Activated T-helper 1 cell treated with Interleukin-2 at 50 U/mL for 16 hours (primary cell): ENCODE results near the gene PTGR3.

ENCODE experiments used
- DNase-seq: peaks from one replicate; pipeline ENCODE4 v3.0.0-alpha.2; 2020; ENCODE audit warnings: low read depth

Gene PTGR3

DNA sequence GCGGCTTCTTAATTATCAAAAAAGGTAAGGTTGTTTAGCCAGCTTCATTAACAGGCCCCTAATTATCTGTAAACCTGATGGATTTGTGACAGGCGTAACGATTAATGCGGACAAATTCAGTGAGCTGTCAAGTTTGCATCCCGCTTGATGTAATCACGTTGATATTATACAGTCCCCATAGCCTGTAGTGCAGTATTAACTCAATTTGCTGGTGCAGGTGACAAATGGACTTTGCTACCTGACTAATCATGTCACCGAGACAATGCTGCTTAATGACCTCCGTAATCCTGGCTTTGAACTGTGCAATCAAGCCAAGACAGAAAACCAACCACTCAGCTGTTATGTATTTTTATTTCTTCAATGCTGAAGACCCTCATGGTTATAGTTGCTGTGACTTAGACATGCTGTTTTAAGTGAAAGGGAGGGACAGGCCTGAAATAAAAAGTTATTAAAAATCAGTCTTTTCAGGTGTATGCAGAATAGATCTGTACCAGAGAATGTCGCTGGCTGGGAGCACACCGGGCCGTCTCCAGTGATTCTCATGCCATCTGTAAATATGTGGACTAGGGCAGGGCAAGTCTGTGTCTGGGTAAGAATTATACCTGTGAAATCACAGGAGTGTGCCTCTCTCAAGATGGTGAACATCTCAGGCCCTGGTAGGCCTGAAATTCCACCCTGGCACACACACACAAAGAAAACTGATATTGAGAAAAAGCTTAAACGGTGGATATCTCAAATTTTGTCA, 6.0 kb upstream of the PTGR3 start:
- no peak for DNase-seq

DNA sequence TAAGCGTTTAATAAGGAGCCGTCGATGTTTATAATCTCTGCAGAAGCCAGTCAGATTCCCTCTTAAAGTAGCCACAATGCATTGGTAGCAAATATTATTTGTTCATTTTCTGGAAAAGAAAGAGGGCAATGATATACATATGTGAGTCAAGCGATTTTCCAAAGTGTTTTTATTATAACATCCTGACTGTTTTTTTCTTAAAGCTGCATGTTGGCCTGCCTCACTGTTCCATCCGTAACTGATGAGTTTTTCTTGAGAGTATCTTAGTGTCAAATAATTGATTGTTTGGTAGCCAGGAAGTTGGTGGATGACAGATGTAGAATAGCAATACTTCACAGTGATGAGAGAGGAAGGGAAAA, 5.4 kb upstream of the PTGR3 start:
- DNase-seq, result no peak

DNA sequence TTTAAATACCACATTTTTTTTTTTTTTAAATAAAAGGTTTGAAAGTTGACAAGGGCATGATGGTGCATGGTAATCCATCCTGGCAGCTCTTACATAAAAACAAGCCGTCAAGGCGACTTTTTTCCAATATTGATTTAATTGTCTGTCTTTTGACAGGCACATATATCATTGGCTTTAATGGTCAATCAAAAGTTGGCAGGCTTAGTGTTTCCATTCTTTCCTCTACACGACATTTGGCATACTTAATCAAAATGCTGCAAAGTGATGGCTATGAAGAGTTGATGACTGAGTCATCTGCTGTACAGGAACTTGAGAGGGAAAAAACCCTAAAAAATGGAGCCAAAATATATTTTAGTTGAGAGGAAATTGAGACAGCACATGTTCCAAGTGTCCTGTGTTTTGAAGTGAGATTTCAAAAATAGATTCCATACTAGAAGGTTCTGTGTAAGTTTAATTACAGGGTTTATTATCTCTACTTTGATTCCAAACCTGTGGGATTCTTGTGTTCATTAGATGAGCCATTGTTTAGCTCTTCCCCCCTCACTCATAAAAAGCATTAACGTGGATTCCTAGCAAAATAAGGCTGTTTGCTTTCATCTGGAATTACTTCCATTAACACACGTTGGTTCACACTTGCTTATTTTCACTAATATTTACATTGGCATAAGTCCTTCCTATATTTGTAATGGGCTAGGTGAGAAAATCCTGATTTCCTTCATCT, 4.8 kb upstream of the PTGR3 start:
- DNase-seq, result no peak

GRCh38 chr18:75212751-75213090, 3.8 kb upstream of the PTGR3 start:
- no peak for DNase-seq

DNA sequence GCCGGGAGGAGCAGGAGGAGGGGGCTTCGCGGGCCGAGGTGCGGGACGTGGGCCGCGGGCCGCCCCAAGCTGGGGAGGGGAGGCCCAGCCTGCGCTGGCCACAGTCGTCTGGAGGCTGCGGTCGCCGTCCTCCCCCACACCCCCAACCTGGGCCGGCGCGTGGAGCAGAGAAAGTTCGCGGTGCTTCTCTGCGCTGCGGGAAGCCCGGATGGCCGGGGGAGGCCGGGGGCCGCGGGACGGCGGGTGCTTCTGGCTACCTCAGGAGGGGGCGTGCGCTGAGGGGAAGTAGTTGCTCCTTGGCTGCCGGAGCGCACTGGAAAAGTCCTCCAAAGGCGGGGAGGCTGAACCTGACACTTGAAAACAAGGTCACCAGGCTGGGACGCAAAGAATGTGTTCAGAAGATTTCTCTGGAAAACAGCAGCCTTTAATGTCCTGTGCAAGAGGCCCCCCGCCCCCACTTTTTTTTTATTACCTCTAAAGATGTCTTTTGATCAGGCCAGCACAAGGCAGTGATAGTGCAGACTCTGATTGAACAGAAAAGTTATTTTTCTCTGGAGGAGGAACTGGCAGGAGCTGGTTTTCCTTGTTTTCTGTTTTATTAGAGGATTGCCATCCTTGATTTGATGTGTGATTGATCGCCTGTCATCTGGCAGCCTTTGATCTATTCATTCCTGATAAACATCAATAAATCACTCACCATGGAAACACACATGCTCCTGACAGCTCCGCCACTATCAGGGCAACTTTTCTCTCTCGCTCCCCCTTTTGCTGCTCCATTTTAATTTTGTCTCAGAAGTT, 3.2 kb upstream of the PTGR3 start:
- DNase-seq, result no peak

GRCh38 chr18:75211626-75211952, 2.6 kb upstream of the PTGR3 start:
- no peak for DNase-seq

GRCh38 chr18:75211002-75211621, 2.2 kb upstream of the PTGR3 start:
- no peak for DNase-seq

GRCh38 chr18:75210274-75211001, 1.5 kb upstream of the PTGR3 start, which contains the start of gene TSHZ1:
Gene TSHZ1, plus strand, starts transcription at chr18:75210797. Its CDS starts 1,080 bp downstream, at chr18:75211877.
- DNase-seq, result peak; percentile 17

- no peak for DNase-seq
These were observed 966 bp upstream of the PTGR3 start for GRCh38 chr18:75209951-75210258.

GRCh38 chr18:75208836-75209128, 157 bp downstream of the PTGR3 start:
- DNase-seq, result no peak

GRCh38 chr18:75208155-75208835, 644 bp downstream of the PTGR3 start:
- DNase-seq, result peak; percentile 20

DNA sequence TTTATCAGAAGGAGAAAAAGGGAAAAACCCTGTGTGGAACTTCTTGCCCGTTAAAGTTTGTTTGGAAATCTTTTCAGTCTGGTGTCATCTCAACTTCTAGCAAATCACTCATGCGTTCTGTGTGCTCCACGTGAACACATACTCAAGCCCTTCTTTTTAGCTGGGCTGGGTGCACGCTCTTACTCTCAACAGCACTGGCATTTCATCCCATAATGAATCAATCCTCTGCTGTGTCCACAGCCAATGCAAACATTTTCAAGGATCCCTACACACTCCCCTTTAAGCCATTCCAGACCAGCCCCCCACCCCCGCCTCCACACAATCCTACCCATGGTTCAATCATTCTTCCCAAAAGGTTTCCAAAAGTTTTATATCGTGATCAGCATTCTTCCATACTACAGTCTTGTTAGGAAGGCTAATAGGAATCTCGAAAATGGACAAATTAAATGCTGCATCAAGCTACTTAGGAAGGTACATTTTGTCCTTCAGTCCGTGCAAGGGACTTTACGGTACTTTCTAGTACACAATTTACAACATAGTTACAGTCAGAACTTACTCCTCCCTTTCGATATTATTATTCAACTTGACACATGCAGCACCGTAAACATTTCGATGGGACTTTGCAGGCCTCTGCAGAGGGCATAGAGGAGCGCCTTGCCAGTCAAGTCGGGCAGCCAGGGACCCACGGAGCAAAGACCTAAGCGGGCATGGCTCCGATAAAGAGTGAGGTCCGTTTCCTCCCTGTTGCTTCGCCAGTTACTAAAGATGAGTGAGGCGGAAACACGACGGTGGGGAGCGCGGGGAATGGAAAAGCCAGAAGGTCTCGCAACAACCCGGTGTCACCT, 1.4 kb downstream of the PTGR3 start:
- no peak for DNase-seq

DNA sequence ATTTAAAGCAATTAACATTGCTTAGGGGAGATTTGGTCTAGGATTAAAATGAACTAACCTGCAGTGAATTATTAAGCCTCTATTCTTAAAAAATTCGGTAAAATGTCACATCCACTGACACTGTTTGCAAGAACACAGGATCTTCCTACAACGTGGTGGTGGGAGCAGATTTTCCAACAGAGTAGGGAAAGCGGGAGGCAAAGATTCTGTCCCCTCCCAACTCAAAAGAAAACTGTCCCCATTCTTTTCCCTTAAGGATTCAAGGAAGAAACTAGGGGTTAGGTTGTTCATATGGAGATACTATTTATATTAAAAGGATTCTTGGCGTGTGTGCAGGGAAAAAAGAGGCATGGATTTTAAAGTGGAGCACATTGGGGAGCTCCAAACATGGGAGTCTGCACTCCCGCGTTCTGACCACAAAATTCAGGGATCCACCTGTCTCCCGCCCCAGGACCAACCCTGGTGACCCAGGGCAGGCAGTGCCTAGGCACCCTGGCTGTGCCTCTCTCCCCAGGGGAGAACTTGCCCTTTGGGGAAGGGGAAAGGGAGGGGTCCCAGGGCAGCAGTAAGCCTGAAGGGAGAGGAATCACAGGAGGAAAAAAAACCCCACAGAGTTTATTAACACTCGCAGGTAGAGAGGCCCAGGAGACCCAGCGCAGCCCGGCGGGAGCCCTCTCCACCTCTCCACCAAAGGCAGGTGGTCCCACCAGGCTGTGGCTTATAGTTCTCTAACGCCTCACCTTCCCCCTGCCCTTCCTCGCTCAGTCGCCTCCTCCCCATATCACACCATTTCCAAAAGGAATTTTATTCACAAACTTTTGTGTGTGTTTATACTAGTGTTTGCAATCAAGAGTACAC, 2.3 kb downstream of the PTGR3 start:
- no peak for DNase-seq

DNA sequence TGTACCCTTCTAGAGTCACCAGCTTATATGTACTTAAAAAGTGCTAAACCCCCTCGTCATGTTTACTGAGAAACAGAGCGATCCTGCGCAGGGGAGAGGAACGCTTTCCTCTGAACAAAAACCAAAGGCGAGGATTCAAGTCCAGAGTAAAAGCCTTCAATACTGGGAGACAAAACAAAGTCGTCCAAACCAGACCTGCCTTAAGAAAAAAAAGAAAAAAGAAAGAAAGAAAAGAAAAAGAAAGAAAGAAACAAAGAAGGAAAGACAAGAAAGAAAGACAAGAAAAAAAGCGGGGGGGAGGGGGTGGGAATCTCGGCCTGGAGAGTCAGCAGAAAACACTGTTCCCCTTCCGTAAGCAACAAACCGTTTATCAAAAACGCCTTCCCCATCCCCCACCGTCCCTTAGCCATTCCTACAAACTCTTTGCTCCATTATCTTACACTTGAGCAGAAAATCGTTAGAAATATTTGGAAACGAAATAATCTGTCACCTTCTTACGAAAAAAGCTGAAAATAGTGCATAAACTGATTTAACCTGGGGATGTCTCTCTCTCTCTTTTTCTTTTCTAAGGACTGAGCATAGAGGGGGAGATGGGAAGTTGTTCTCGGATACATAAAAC, 3.3 kb downstream of the PTGR3 start:
- no peak for DNase-seq

GRCh38 chr18:75204732-75205513, 4.0 kb downstream of the PTGR3 start:
- DNase-seq, result no peak

DNA sequence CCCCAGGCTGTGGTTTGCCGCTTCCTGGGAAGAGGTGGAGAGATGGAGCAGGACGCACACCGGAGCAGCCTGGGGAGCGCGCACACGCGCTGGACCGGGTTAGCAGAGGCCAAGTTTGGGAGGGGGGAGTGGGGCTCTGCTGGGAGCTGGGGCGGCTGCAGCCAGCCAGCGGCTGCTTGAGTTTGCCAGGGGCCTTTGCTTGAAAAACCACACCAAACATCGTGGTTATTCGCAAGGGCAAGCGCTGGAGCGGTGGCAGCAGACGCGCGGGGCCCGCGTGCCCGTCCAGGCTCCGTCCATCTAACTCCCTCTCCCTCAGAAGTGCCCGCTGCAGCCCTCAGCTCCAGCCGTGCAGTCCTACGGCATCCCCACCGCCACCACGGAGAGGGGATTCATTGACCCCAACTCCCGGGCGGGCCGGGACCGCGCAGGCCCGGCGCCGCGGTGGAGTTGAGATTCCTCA, 4.6 kb downstream of the PTGR3 start:
- no peak for DNase-seq

- DNase-seq, result no peak
These were observed 5.3 kb downstream of the PTGR3 start for GRCh38 chr18:75203416-75204268.
